NB4 (cell line): ENCODE data around the gene CYP19A1.

Experiments used
- MAX ChIP-seq: IDR thresholded peaks from 2 replicates; pipeline ENCODE4 v1.6.1; 2011; ENCODE audit warnings: low read depth, low read length
- TF ChIP-seq, protein P1 (sequence below): IDR thresholded peaks from one replicate; pipeline ENCODE4 v1.5.1; 2012; ENCODE audit warnings: low read depth, low read length

DNA sequence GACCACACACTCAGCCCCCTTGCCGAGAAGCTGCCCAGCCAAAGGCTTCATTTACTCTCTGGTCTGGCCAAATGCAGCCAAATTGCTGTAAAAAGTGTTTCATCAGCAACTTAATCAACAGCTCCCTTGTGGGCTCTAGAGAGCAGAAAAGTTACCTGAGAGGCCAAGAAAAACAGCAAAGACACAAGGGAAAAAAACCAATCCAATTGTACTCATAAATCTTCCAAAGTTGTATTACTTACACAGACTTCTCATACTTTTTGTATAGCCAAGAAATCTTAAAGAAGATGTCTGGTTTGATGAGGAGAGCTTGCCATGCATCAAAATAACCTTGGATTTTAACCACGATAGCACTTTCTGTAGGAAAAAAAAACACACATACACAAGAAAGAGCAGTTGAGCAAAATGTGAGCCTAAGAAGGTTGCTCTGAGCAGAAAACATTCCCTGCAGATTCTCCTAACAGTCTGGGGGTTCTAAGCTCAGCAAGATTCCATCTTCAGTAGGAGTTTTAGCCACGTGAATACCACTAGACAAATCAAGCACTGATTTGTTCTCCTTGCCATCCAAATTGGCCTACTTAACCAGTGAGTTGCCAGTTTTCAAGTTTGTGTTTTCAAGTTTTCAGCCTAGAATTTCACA, 120.0 kb downstream of the CYP19A1 start:
- TF ChIP-seq, protein P1, sequence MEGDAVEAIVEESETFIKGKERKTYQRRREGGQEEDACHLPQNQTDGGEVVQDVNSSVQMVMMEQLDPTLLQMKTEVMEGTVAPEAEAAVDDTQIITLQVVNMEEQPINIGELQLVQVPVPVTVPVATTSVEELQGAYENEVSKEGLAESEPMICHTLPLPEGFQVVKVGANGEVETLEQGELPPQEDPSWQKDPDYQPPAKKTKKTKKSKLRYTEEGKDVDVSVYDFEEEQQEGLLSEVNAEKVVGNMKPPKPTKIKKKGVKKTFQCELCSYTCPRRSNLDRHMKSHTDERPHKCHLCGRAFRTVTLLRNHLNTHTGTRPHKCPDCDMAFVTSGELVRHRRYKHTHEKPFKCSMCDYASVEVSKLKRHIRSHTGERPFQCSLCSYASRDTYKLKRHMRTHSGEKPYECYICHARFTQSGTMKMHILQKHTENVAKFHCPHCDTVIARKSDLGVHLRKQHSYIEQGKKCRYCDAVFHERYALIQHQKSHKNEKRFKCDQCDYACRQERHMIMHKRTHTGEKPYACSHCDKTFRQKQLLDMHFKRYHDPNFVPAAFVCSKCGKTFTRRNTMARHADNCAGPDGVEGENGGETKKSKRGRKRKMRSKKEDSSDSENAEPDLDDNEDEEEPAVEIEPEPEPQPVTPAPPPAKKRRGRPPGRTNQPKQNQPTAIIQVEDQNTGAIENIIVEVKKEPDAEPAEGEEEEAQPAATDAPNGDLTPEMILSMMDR: no peak
- TF ChIP-seq MAX: no peak
